Measurements from ENCODE around the gene UMAD1.
"Not testable (repeated sequence)": the region's sequence is repeated elsewhere in the genome, so short reads cannot be mapped to it uniquely, and the experiment has no call there.

UMAD1 gene

GRCh38 chr7:7653593-7654187, 13.1 kb downstream of the UMAD1 start:
- no peak for DNase-seq

- DNase-seq = no peak
Measured at GRCh38 chr7:7654964-7655715, 14.6 kb downstream of the UMAD1 start.

- DNase-seq = not testable (repeated sequence)
Measured at GRCh38 chr7:7656459-7656858, 15.9 kb downstream of the UMAD1 start.

GRCh38 chr7:7662527-7662926, 22.0 kb downstream of the UMAD1 start:
- DNase-seq = no peak

- DNase-seq = no peak
Measured at GRCh38 chr7:7664291-7664690, 23.7 kb downstream of the UMAD1 start.

GRCh38 chr7:7665031-7665430, 24.5 kb downstream of the UMAD1 start:
- no peak for DNase-seq

GRCh38 chr7:7667187-7667586, 26.6 kb downstream of the UMAD1 start:
- no peak for DNase-seq

- DNase-seq = no peak
Measured at GRCh38 chr7:7668706-7669105, 28.2 kb downstream of the UMAD1 start.

GRCh38 chr7:7670490-7670889, 29.9 kb downstream of the UMAD1 start:
- no peak for DNase-seq

- DNase-seq = no peak
Measured at GRCh38 chr7:7671361-7671760, 30.8 kb downstream of the UMAD1 start.

GRCh38 chr7:7672545-7673239, 32.1 kb downstream of the UMAD1 start:
- DNase-seq = no peak

- no peak for DNase-seq
Measured at GRCh38 chr7:7673240-7673550, 32.6 kb downstream of the UMAD1 start.

- DNase-seq = no peak
Measured at GRCh38 chr7:7675686-7676085, 35.1 kb downstream of the UMAD1 start.

GRCh38 chr7:7679640-7680039, 39.1 kb downstream of the UMAD1 start:
- not testable (repeated sequence) for DNase-seq

- no peak for DNase-seq
Measured at GRCh38 chr7:7681191-7681935, 40.8 kb downstream of the UMAD1 start.

GRCh38 chr7:7681936-7682329, 41.4 kb downstream of the UMAD1 start:
- no peak for DNase-seq

- DNase-seq = no peak
Measured at GRCh38 chr7:7682861-7683260, 42.3 kb downstream of the UMAD1 start.

GRCh38 chr7:7686811-7687508, 46.4 kb downstream of the UMAD1 start:
- no peak for DNase-seq

- DNase-seq = no peak
Measured at GRCh38 chr7:7687800-7688199, 47.2 kb downstream of the UMAD1 start.

- DNase-seq = no peak
Measured at GRCh38 chr7:7688310-7688709, 47.8 kb downstream of the UMAD1 start.

- no peak for DNase-seq
Measured at GRCh38 chr7:7688956-7689355, 48.4 kb downstream of the UMAD1 start.

- DNase-seq = no peak
Measured at GRCh38 chr7:7693881-7694280, 53.3 kb downstream of the UMAD1 start.

GRCh38 chr7:7694542-7694941, 54.0 kb downstream of the UMAD1 start:
- DNase-seq = no peak
